ENCODE data around the gene ITPR3. TPM values are rescaled to one million over a fixed set of nuclear protein-coding genes. Genes with fewer than 3 reads are reported as not detected.

ITPR3 gene
- total RNA-seq, 3 donors from 2014 or later: 60.2 to 111 (median 103) TPM

- intact Hi-C loops (cut with DNase I, micrococcal nuclease): no loop called here
Observed at GRCh38 chr6:33677143-33677660, 56.1 kb downstream of the ITPR3 start.

GRCh38 chr6:33677689-33678088, 56.6 kb downstream of the ITPR3 start:
- H3K9me3 ChIP-seq: no peaks in the 10 kb centered on the region
- ATAC-seq (no peak), DNase-seq (no peak)
- H3K4me3 ChIP-seq: no peak overlapping the region
- no peaks in the 10 kb centered on the region for H3K4me1 ChIP-seq (ENCODE audit: low read depth)
- peaks cover 7% of the 10 kb centered on the region for H3K36me3 ChIP-seq (ENCODE audit: low read depth)
- no peak for TF ChIP-seq CTCF (IDR thresholded peaks at IDR 0.05)
- intact Hi-C loops (cut with DNase I, micrococcal nuclease): no loop called here

More at GRCh38 chr6:33677143-33677660, 56.1 kb downstream of the ITPR3 start:
- no peak for TF ChIP-seq CTCF (IDR thresholded peaks at IDR 0.05)
- Histone ChIP-seq H3K4me3 (no peak overlapping the region), H3K9me3 (no peaks in the 10 kb centered on the region), H3K36me3 (ENCODE audit: low read depth) (peaks cover 7% of the 10 kb centered on the region), H3K4me1 (ENCODE audit: low read depth) (no peaks in the 10 kb centered on the region)
- no peak for ATAC-seq
- DNase-seq: no peak

GRCh38 chr6:33678233-33678931, 57.3 kb downstream of the ITPR3 start:
- H3K9me3 ChIP-seq: no peaks in the 10 kb centered on the region
- no peak overlapping the region for H3K4me3 ChIP-seq
- H3K36me3 ChIP-seq (ENCODE audit: low read depth): peaks cover 7% of the 10 kb centered on the region
- intact Hi-C loops (cut with DNase I, micrococcal nuclease): no loop called here
- ATAC-seq (no peak), DNase-seq (no peak)
- no peaks in the 10 kb centered on the region for H3K4me1 ChIP-seq (ENCODE audit: low read depth)
- TF ChIP-seq CTCF (IDR thresholded peaks at IDR 0.05): no peak

- intact Hi-C loops (cut with DNase I, micrococcal nuclease): no loop called here
- peaks cover 7% of the 10 kb centered on the region for H3K36me3 ChIP-seq (ENCODE audit: low read depth)
- no peaks in the 10 kb centered on the region for H3K9me3 ChIP-seq
- H3K4me3 ChIP-seq: no peak overlapping the region
- TF ChIP-seq CTCF (IDR thresholded peaks at IDR 0.05): no peak
- no peaks in the 10 kb centered on the region for H3K4me1 ChIP-seq (ENCODE audit: low read depth)
- ATAC-seq (no peak), DNase-seq (no peak)
Observed at GRCh38 chr6:33678932-33679490, 57.9 kb downstream of the ITPR3 start.

GRCh38 chr6:33679761-33680160, 58.6 kb downstream of the ITPR3 start:
- H3K4me1 ChIP-seq (ENCODE audit: low read depth): no peaks in the 10 kb centered on the region
- no peak for TF ChIP-seq CTCF (IDR thresholded peaks at IDR 0.05)
- H3K36me3 ChIP-seq (ENCODE audit: low read depth): no peaks in the 10 kb centered on the region
- intact Hi-C loops (cut with DNase I, micrococcal nuclease): no loop called here
- ATAC-seq (no peak), DNase-seq (no peak)
- no peaks in the 10 kb centered on the region for H3K9me3 ChIP-seq
- no peak overlapping the region for H3K4me3 ChIP-seq

Measured in mucosa of descending colon (tissue), 3 donors.